Uterus (tissue), 4 donors: ENCODE measurements around the gene C15orf61. TPM values are rescaled to one million over a fixed set of nuclear protein-coding genes. Genes with fewer than 3 reads are reported as not detected.

Source experiments
- DNase-seq, 2 donors: peaks; one replicate each; pipeline ENCODE4 v3.0.0-alpha.2; 2019 to 2020
- H3K27ac ChIP-seq, 2 donors: fragments of 200-600 bp; sonication (generic); 1 replicate in 1 of 2; 2 replicates in 1 of 2; pipeline ENCODE4 v1.5.1; 2016 to 2018
- H3K27me3 ChIP-seq, 2 donors: fragments of 200-600 bp; sonication (generic); one replicate each; pipeline ENCODE4 v1.5.1; 2018 to 2019; ENCODE audit warnings: control low read depth in 1 of 2
- H3K36me3 ChIP-seq, 2 donors: fragments of 200-600 bp; sonication (generic); one replicate each; pipeline ENCODE4 v1.5.1; 2019; ENCODE audit warnings: control low read depth in 1 of 2
- H3K4me1 ChIP-seq, 2 donors: fragments of 200-600 bp; sonication (generic); one replicate each; pipeline ENCODE4 v1.5.1; 2018 to 2019; ENCODE audit warnings: control low read depth in 1 of 2
- H3K4me3 ChIP-seq, 2 donors: fragments of 200-600 bp; sonication (generic); 1 replicate in 1 of 2; 2 replicates in 1 of 2; pipeline ENCODE4 v1.5.1; 2018 to 2019; ENCODE audit warnings: mild to moderate bottlenecking in 1 of 2
- H3K9me3 ChIP-seq, 2 donors: fragments of 200-600 bp; sonication (generic); one replicate each; pipeline ENCODE4 v1.5.1; 2019; ENCODE audit warnings: control low read depth in 1 of 2
- CTCF ChIP-seq, 4 experiments: fragments of 200-600 bp in 2 of 4; fragments of 450-650 bp in 2 of 4; sonication (generic) in 2 of 4; IDR thresholded peaks; one replicate each; pipeline ENCODE4 v1.5.1; 2016 to 2019; ENCODE audit warnings: antibody characterized with exemption in 4 of 4, mild to moderate bottlenecking in 2 of 4, moderate library complexity in 1 of 4
- POLR2A ChIP-seq, 2 donors: fragments of 450-650 bp; IDR thresholded peaks; one replicate each; pipeline ENCODE4 v1.6.1; 2016; ENCODE audit warnings: antibody characterized with exemption in 2 of 2, mild to moderate bottlenecking in 1 of 2, moderate library complexity in 1 of 2
- intact Hi-C: fragments of 100-400 bp; cut with DNase I; formaldehyde crosslinking; loops from one replicate; pipeline ENCODE4 v1.15.1; 2023; ENCODE audit warnings: low total_unique reads
- total RNA-seq, 4 donors: library from RNA; depleted of rRNA in 3 of 4; stranded (reverse); fragments of >200 nt in 3 of 4; gene quantifications; one replicate each; pipeline versions ENCODE4 v1.1.0 to v1.2.4, GENCODE V29; 2014 to 2023
- donor health status: DM: yes; HTN: yes; CAD: no.

C15orf61 gene
- total RNA-seq, 4 donors from 2014 or later = 0.51 to 11.5 (median 4.9) TPM

- H3K27me3 ChIP-seq = no peaks in the 10 kb centered on the region
- H3K9me3 ChIP-seq = no peaks in the 10 kb centered on the region
- no peak overlapping the region for H3K4me3 ChIP-seq
- no peak overlapping the region for H3K27ac ChIP-seq
- intact Hi-C loops = no loop called here
- no peaks in the 10 kb centered on the region for H3K36me3 ChIP-seq
- DNase-seq = no peak
- TF ChIP-seq CTCF (IDR thresholded peaks at IDR 0.05) = no peak
- no peak for TF ChIP-seq POLR2A (IDR thresholded peaks at IDR 0.05)
- H3K4me1 ChIP-seq = no peaks in the 10 kb centered on the region
Observed at GRCh38 chr15:67571648-67572415, 50.9 kb downstream of the C15orf61 start.

- no peaks in the 10 kb centered on the region for H3K9me3 ChIP-seq
- TF ChIP-seq CTCF (IDR thresholded peaks at IDR 0.05) (no peak), POLR2A (IDR thresholded peaks at IDR 0.05) (no peak)
- H3K27ac ChIP-seq = no peak overlapping the region
- H3K4me1 ChIP-seq = no peaks in the 10 kb centered on the region
- no peaks in the 10 kb centered on the region for H3K36me3 ChIP-seq
- intact Hi-C loops = no loop called here
- H3K4me3 ChIP-seq = no peak overlapping the region
- no peak for DNase-seq
- H3K27me3 ChIP-seq = no peaks in the 10 kb centered on the region
Observed at GRCh38 chr15:67573194-67573593, 52.3 kb downstream of the C15orf61 start.

- no peaks in the 10 kb centered on the region for H3K9me3 ChIP-seq
- H3K4me1 ChIP-seq = no peaks in the 10 kb centered on the region
- DNase-seq = no peak
- H3K36me3 ChIP-seq = no peaks in the 10 kb centered on the region
- H3K27ac ChIP-seq = no peak overlapping the region
- TF ChIP-seq CTCF (IDR thresholded peaks at IDR 0.05) = no peak
- no peak for TF ChIP-seq POLR2A (IDR thresholded peaks at IDR 0.05)
- no peaks in the 10 kb centered on the region for H3K27me3 ChIP-seq
- intact Hi-C loops = no loop called here
- no peak overlapping the region for H3K4me3 ChIP-seq
Observed at GRCh38 chr15:67575039-67575502, 54.1 kb downstream of the C15orf61 start.

- Histone ChIP-seq H3K4me1 (no peaks in the 10 kb centered on the region), H3K9me3 (no peaks in the 10 kb centered on the region), H3K4me3 (no peak overlapping the region), H3K36me3 (no peaks in the 10 kb centered on the region), H3K27me3 (no peaks in the 10 kb centered on the region), H3K27ac (no peak overlapping the region)
- DNase-seq = no peak
- TF ChIP-seq POLR2A (IDR thresholded peaks at IDR 0.05) = no peak
- intact Hi-C loops = no loop called here
Observed at GRCh38 chr15:67578020-67578600, 57.2 kb downstream of the C15orf61 start.

GRCh38 chr15:67579164-67579563 lies 58.2 kb downstream of the C15orf61 start:
- no peak overlapping the region for H3K27ac ChIP-seq
- intact Hi-C loops = no loop called here
- H3K4me1 ChIP-seq = no peaks in the 10 kb centered on the region
- H3K9me3 ChIP-seq = no peaks in the 10 kb centered on the region
- TF ChIP-seq CTCF (IDR thresholded peaks at IDR 0.05) (no peak), POLR2A (IDR thresholded peaks at IDR 0.05) (no peak)
- no peak for DNase-seq
- no peaks in the 10 kb centered on the region for H3K27me3 ChIP-seq
- no peak overlapping the region for H3K4me3 ChIP-seq
- no peaks in the 10 kb centered on the region for H3K36me3 ChIP-seq

Other genes starting within 250 kb of the C15orf61 start
- gene MAP2K5, start 21.6 kb downstream of the C15orf61 start, total RNA-seq = 10 to 100 TPM in 3 of 4 donors, 1 to 10 TPM in 1; 3.6 to 27.1 (median 18.6) TPM